T-helper 1 cell treated with Interleukin-12 subunit alpha and Interleukin-12 subunit beta and Interleukin-4 antibody, amounts not matched to agents 30 ng/mL and 1 ng/mL, for 36 hours (primary cell): Measurements from ENCODE around the gene ZBBX. TPM values are rescaled to one million over a fixed set of nuclear protein-coding genes. Genes with fewer than 3 reads are reported as not detected.

Source experiments
- total RNA-seq: library from RNA; stranded (reverse); gene quantifications from 2 replicates; pipeline ENCODE4 v1.2.3, GENCODE V29; 2022

Gene ZBBX
- total RNA-seq, 1 donor from 2014 or later, result not detected

Other genes starting within 250 kb of the ZBBX start
- not detected in 2 replicates for gene SERPINI2, start 93.7 kb upstream of the ZBBX start, total RNA-seq